Measurements from ENCODE around the gene KCNMA1. TPM values are rescaled to one million over a fixed set of nuclear protein-coding genes. Genes with fewer than 3 reads are reported as not detected.

The KCNMA1 gene
- polyA plus RNA-seq, 1 donor from 2014 or later: 60.8 TPM

- H3K79me2 ChIP-seq (replicated peaks; ENCODE audit: insufficient read depth, low read length): no peaks in the 10 kb centered on the region
Observed at GRCh38 chr10:76881477-76882220, 756.0 kb downstream of the KCNMA1 start.

GRCh38 chr10:76880931-76881330 is 756.7 kb downstream of the KCNMA1 start:
- Histone ChIP-seq H3K4me2 (ENCODE audit: low read length) (no peak overlapping the region), H3K79me2 (replicated peaks; ENCODE audit: insufficient read depth, low read length) (no peaks in the 10 kb centered on the region), H3K9ac (ENCODE audit: low read length) (no peak overlapping the region), H3K9me2 (ENCODE audit: insufficient read depth, low read length) (no peaks in the 10 kb centered on the region), H3K36me3 (ENCODE audit: insufficient read depth, low read length) (no peaks in the 10 kb centered on the region), H3F3A (ENCODE audit: insufficient read depth, low read length, poor library complexity, severe bottlenecking) (peaks cover 6% of the 10 kb centered on the region), H3K4me3 (ENCODE audit: low read length) (no peak overlapping the region), H2AFZ (ENCODE audit: low read depth, low read length) (no peak overlapping the region), H4K20me1 (ENCODE audit: insufficient read depth) (no peaks in the 10 kb centered on the region), H3K27me3 (ENCODE audit: insufficient read depth, low read depth, low read length) (no peaks in the 10 kb centered on the region), H3K27ac (ENCODE audit: low read length) (no peak overlapping the region), H3K9me3 (ENCODE audit: low read length) (no peaks in the 10 kb centered on the region)
- TF ChIP-seq CTCF (IDR thresholded peaks at IDR 0.05; ENCODE audit: poor library complexity, severe bottlenecking): no peak
- TF ChIP-seq SMC3 (conservative IDR thresholded peaks at IDR 0.05; ENCODE audit: poor library complexity): no peak
- TF ChIP-seq EP300 (conservative IDR thresholded peaks at IDR 0.05; ENCODE audit: poor library complexity, severe bottlenecking): no peak
- no peak for TF ChIP-seq EZH2 (IDR thresholded peaks at IDR 0.05; ENCODE audit: borderline replicate concordance, insufficient read depth, low read length, poor library complexity, severe bottlenecking)
- TF ChIP-seq MXI1 (conservative IDR thresholded peaks at IDR 0.05; ENCODE audit: poor library complexity, severe bottlenecking): no peak
- TF ChIP-seq POLR2AphosphoS5 (IDR thresholded peaks at IDR 0.05): no peak

More at GRCh38 chr10:76881477-76882220, 756.0 kb downstream of the KCNMA1 start:
- no peak overlapping the region for H3K9ac ChIP-seq (ENCODE audit: low read length)
- H3K36me3 ChIP-seq (ENCODE audit: insufficient read depth, low read length): no peaks in the 10 kb centered on the region
- H3F3A ChIP-seq (ENCODE audit: insufficient read depth, low read length, poor library complexity, severe bottlenecking): peaks cover 6% of the 10 kb centered on the region
- TF ChIP-seq CTCF (IDR thresholded peaks at IDR 0.05; ENCODE audit: poor library complexity, severe bottlenecking): no peak
- TF ChIP-seq EP300 (conservative IDR thresholded peaks at IDR 0.05; ENCODE audit: poor library complexity, severe bottlenecking): no peak
- TF ChIP-seq MXI1 (conservative IDR thresholded peaks at IDR 0.05; ENCODE audit: poor library complexity, severe bottlenecking): no peak
- TF ChIP-seq SMC3 (conservative IDR thresholded peaks at IDR 0.05; ENCODE audit: poor library complexity): no peak
- TF ChIP-seq POLR2AphosphoS5 (IDR thresholded peaks at IDR 0.05): no peak
- no peak for TF ChIP-seq REST (IDR thresholded peaks at IDR 0.05; ENCODE audit: borderline replicate concordance)
- TF ChIP-seq RAD21 (conservative IDR thresholded peaks at IDR 0.05): no peak
- no peak overlapping the region for H3K4me3 ChIP-seq (ENCODE audit: low read length)
- no peaks in the 10 kb centered on the region for H3K9me3 ChIP-seq (ENCODE audit: low read length)
- H3K27me3 ChIP-seq (ENCODE audit: insufficient read depth, low read depth, low read length): no peaks in the 10 kb centered on the region
- no peaks in the 10 kb centered on the region for H3K9me2 ChIP-seq (ENCODE audit: insufficient read depth, low read length)
- H3K4me2 ChIP-seq (ENCODE audit: low read length): no peak overlapping the region
- no peak overlapping the region for H2AFZ ChIP-seq (ENCODE audit: low read depth, low read length)
- no peaks in the 10 kb centered on the region for H4K20me1 ChIP-seq (ENCODE audit: insufficient read depth)
- no peak overlapping the region for H3K27ac ChIP-seq (ENCODE audit: low read length)

Data from neural cell (in vitro differentiated cells).